Hepatocyte (in vitro differentiated cells): Measurements from ENCODE around the gene DZANK1. TPM values are rescaled to one million over a fixed set of nuclear protein-coding genes. Genes with fewer than 3 reads are reported as not detected.

ENCODE experiments used
- DNase-seq: peaks from one replicate; pipeline ENCODE4 v3.0.0-alpha.2; 2016; ENCODE audit warnings: low spot score
- H2AFZ ChIP-seq: fragments of 200-600 bp; sonication (generic); 2 replicates; pipeline ENCODE4 v1.6.0; 2016; ENCODE audit warnings: antibody characterized with exemption, mild to moderate bottlenecking
- H3K27ac ChIP-seq: fragments of 200-600 bp; sonication (generic); 2 replicates; pipeline ENCODE4 v1.5.1; 2016; ENCODE audit warnings: mild to moderate bottlenecking
- H3K27me3 ChIP-seq: fragments of 200-600 bp; sonication (generic); 2 replicates; pipeline ENCODE4 v1.6.1; 2016
- H3K36me3 ChIP-seq: fragments of 200-600 bp; sonication (generic); replicated peaks from 2 replicates; pipeline ENCODE4 v1.5.1; 2016; ENCODE audit warnings: low read depth; ENCODE audit not compliant: insufficient read depth
- H3K4me1 ChIP-seq: fragments of 200-600 bp; sonication (generic); 2 replicates; pipeline ENCODE4 v1.5.1; 2016; ENCODE audit warnings: mild to moderate bottlenecking, moderate library complexity; ENCODE audit not compliant: insufficient read depth
- H3K4me2 ChIP-seq: fragments of 200-600 bp; sonication (generic); 2 replicates; pipeline ENCODE4 v1.6.0; 2016
- H3K4me3 ChIP-seq: fragments of 200-600 bp; sonication (generic); 2 replicates; pipeline ENCODE4 v1.5.1; 2016; ENCODE audit warnings: mild to moderate bottlenecking
- H3K79me2 ChIP-seq: fragments of 200-600 bp; sonication (generic); 2 replicates; pipeline ENCODE4 v1.6.0; 2017; ENCODE audit warnings: mild to moderate bottlenecking
- H3K9me2 ChIP-seq: fragments of 200-600 bp; sonication (generic); replicated peaks from 2 replicates; pipeline ENCODE4 v1.6.0; 2017; ENCODE audit warnings: mild to moderate bottlenecking; ENCODE audit not compliant: insufficient read depth
- H3K9me3 ChIP-seq: fragments of 200-600 bp; sonication (generic); 2 replicates; pipeline ENCODE4 v1.5.1; 2016; ENCODE audit warnings: low read depth, mild to moderate bottlenecking
- H4K20me1 ChIP-seq: fragments of 200-600 bp; sonication (generic); 2 replicates; pipeline ENCODE4 v1.6.0; 2016; ENCODE audit warnings: mild to moderate bottlenecking; ENCODE audit not compliant: insufficient read depth, poor library complexity, severe bottlenecking
- EZH2 ChIP-seq: fragments of 200-600 bp; sonication (generic); IDR thresholded peaks from 2 replicates; pipeline ENCODE4 v1.6.1; 2016; ENCODE audit warnings: antibody characterized with exemption, mild to moderate bottlenecking, borderline replicate concordance
- EZH2phosphoT487 ChIP-seq: fragments of 200-600 bp; sonication (generic); IDR thresholded peaks from one replicate; pipeline ENCODE4 v1.6.1; 2018; ENCODE audit warnings: antibody characterized with exemption, mild to moderate bottlenecking, low read depth, moderate library complexity; ENCODE audit not compliant: unreplicated experiment, severe bottlenecking
- WGBS: methylation state at CpG from one replicate; pipeline ENCODE4 v1.1.6; 2016; ENCODE audit warnings: low lambda C conversion rate; ENCODE audit errors: missing lambda C conversion rate; 5-methylcytosine and 5-hydroxymethylcytosine counted together
- polyA plus RNA-seq: library from polyadenylated mRNA; unstranded; fragments of >200 nt; fragmentation: Nextera tagmentation; extraction: Ambion mirVana; gene quantifications from 2 replicates; pipeline ENCODE4 v1.2.1, GENCODE V29; 2016
- total RNA-seq: library from RNA; depleted of rRNA; stranded (reverse); fragments of >200 nt; gene quantifications from 2 replicates; pipeline ENCODE4 v1.2.3, GENCODE V29; 2014
- TF ChIP-seq, protein P1 (sequence below): fragments of 200-600 bp; sonication (generic); IDR thresholded peaks from 2 replicates; pipeline ENCODE4 v1.5.1; 2016; ENCODE audit warnings: antibody characterized with exemption, mild to moderate bottlenecking; ENCODE audit not compliant: poor library complexity

Gene DZANK1
- total and polyA plus RNA-seq, 2 experiments from 2014 or later = 1.8 to 2.0 TPM

DNA sequence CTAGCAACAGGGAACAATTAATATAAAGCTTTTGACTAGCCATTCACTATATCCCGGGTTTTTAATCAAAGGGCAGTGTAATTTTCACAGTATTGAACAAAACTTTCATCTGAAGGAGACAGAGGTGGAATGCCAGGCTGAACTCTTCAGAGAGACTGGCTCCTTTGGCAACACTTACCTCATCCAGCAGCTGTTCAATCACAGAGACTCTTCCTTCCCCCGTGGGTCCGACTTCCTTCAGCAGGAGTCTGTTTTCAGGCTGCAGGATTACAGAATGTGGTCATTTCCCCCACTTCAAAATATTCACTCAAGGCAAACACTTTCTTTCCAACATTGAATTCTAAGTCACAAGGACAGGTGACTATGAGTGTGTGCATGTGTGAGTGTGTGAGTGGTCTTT, 76.6 kb downstream of the DZANK1 start:
- no peak overlapping the region for H2AFZ ChIP-seq
- peaks cover 15% of the 10 kb centered on the region for H3K4me1 ChIP-seq
- WGBS = 72% methylated on average over 3 of the region's 3 CpGs
- no peaks in the 10 kb centered on the region for H3K79me2 ChIP-seq
- H3K4me2 ChIP-seq = no peak overlapping the region
- H4K20me1 ChIP-seq = no peaks in the 10 kb centered on the region
- H3K36me3 ChIP-seq = no peaks in the 10 kb centered on the region
- TF ChIP-seq EZH2 (no peak), EZH2phosphoT487 (no peak)
- TF ChIP-seq, protein P1, sequence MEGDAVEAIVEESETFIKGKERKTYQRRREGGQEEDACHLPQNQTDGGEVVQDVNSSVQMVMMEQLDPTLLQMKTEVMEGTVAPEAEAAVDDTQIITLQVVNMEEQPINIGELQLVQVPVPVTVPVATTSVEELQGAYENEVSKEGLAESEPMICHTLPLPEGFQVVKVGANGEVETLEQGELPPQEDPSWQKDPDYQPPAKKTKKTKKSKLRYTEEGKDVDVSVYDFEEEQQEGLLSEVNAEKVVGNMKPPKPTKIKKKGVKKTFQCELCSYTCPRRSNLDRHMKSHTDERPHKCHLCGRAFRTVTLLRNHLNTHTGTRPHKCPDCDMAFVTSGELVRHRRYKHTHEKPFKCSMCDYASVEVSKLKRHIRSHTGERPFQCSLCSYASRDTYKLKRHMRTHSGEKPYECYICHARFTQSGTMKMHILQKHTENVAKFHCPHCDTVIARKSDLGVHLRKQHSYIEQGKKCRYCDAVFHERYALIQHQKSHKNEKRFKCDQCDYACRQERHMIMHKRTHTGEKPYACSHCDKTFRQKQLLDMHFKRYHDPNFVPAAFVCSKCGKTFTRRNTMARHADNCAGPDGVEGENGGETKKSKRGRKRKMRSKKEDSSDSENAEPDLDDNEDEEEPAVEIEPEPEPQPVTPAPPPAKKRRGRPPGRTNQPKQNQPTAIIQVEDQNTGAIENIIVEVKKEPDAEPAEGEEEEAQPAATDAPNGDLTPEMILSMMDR = no peak
- no peaks in the 10 kb centered on the region for H3K27me3 ChIP-seq
- H3K4me3 ChIP-seq = no peak overlapping the region
- DNase-seq = no peak
- H3K9me3 ChIP-seq = no peaks in the 10 kb centered on the region
- H3K9me2 ChIP-seq = no peaks in the 10 kb centered on the region
- no peak overlapping the region for H3K27ac ChIP-seq

DNA sequence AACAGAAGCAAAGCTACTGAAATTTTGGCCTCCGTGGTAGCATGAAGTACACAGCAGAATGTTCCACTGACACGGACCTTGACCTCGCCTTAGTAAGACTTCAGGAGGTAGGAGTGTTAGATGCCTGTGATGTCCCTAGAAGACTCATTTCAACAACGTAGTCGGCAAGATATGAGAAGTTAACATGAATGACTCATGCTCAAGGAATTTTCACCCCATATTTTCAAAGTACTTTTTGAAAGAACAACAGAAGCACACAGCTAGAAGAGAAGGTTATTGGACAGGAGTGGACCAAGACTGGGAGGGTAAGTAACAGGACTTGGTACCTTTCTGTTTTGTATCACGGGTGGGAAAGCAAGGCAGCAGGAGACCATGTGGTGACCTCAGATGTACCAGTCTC, 78.0 kb downstream of the DZANK1 start:
- H3K4me1 ChIP-seq = peaks cover 15% of the 10 kb centered on the region

DNA sequence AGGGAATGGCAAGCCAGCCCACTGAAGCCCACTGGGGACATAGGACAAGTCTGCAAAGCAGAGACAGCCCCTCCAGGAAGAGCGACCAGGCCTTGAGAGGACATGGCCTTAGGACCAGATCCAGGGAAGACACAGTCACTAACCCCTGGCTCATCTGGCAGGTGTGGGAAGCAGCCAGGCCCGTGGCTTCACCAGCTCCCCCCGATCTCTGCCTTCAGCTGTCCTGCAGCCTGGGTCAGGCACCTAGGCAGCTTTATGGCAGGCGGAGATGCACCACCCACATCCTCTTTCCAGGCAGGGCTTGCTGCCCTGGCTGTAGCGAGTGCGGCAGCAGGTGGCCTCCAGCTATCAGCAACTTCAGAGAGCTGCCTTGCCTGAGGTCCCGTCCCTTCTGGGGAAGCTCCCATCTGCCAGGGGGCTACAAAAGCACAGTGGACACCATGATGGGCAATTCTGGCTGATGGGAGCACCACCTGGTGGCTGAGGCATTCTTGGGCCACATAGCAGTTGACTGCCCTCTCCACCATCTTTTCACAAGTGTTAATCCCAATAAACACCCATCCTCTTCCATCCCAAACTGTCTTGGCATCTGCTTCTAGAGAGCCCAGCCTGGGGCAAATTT, 85.8 kb downstream of the DZANK1 start:
- no peak overlapping the region for H3K27ac ChIP-seq
- TF ChIP-seq, protein P1 = no peak
- TF ChIP-seq EZH2 = no peak
- no peak for TF ChIP-seq EZH2phosphoT487

More for the DNA sequence above, 78.0 kb downstream of the DZANK1 start:
- Histone ChIP-seq H3K4me2 (peak overlapping the region; percentile 15), H3K9me3 (no peaks in the 10 kb centered on the region), H3K9me2 (no peaks in the 10 kb centered on the region), H3K4me3 (no peak overlapping the region), H4K20me1 (no peaks in the 10 kb centered on the region), H3K27ac (peak overlapping the region; percentile 36), H2AFZ (no peak overlapping the region), H3K36me3 (no peaks in the 10 kb centered on the region), H3K79me2 (no peaks in the 10 kb centered on the region), H3K27me3 (no peaks in the 10 kb centered on the region)
- WGBS = 41% methylated on average over 6 of the region's 6 CpGs
- TF ChIP-seq EZH2phosphoT487 (no peak), EZH2 (no peak)
- TF ChIP-seq, protein P1 = no peak
- peak; percentile 74 for DNase-seq

More for the DNA sequence above, 85.8 kb downstream of the DZANK1 start:
- Histone ChIP-seq H3K4me2 (no peak overlapping the region), H3K9me3 (no peaks in the 10 kb centered on the region), H3K36me3 (no peaks in the 10 kb centered on the region), H2AFZ (no peak overlapping the region), H4K20me1 (no peaks in the 10 kb centered on the region), H3K4me1 (no peaks in the 10 kb centered on the region), H3K79me2 (no peaks in the 10 kb centered on the region), H3K4me3 (no peak overlapping the region), H3K27me3 (no peaks in the 10 kb centered on the region), H3K9me2 (no peaks in the 10 kb centered on the region)
- DNase-seq = no peak
- 87% methylated on average over 7 of the region's 7 CpGs for WGBS
